ENCODE measurements around the gene PTPRH. TPM values are rescaled to one million over a fixed set of nuclear protein-coding genes. Genes with fewer than 3 reads are reported as not detected.
A peak's percentile ranks its signal among the peaks of the same experiment; 100 is the strongest.

Gene PTPRH
- total and polyA plus RNA-seq, 8 donors, result 5.1 to 15.3 (median 8.1) TPM

GRCh38 chr19:55160986-55161365, 48.3 kb downstream of the PTPRH start:
- intact Hi-C loops (cut with DNase I), result no loop called here
- TF ChIP-seq CTCF (IDR thresholded peaks at IDR 0.05), result no peak
- Histone ChIP-seq H3K9me3 (no peaks in the 10 kb centered on the region), H3K27me3 (peaks cover 0 to 15% (median 6%) of the 10 kb centered on the region in 4 donors), H3K4me1 (peaks cover 0 to 4% (median 0%) of the 10 kb centered on the region in 3 donors), H3K27ac (no peak overlapping the region), H3K4me3 (no peak overlapping the region), H3K36me3 (no peaks in the 10 kb centered on the region)
- FAIRE-seq (no peak), DNase-seq (peak in 1 of 6 donors; percentile 77), ATAC-seq (peak in 1 of 4 donors; percentile 5)
- 16 to 17% methylated on average over 25 to 32 of the region's 32 CpGs for WGBS, 2 donors

- Histone ChIP-seq H3K4me1 (peaks cover 0 to 4% (median 0%) of the 10 kb centered on the region in 3 donors), H3K9me3 (no peaks in the 10 kb centered on the region), H3K27ac (no peak overlapping the region), H3K27me3 (peaks cover 0 to 15% (median 6%) of the 10 kb centered on the region in 4 donors), H3K4me3 (no peak overlapping the region), H3K36me3 (no peaks in the 10 kb centered on the region)
- no peak for FAIRE-seq
- intact Hi-C loops (cut with DNase I), result no loop called here
- ATAC-seq, result peak; percentile 94 to 95 (median 94)
- WGBS, 2 donors, result 4 to 5% methylated on average over 25 to 33 of the region's 33 CpGs
- peak; percentile 78 to 96 (median 90) for DNase-seq
- TF ChIP-seq CTCF (IDR thresholded peaks at IDR 0.05), result peak; percentile 79 to 84 (median 82)
Observed at GRCh38 chr19:55160128-55160985, 48.9 kb downstream of the PTPRH start.

- Histone ChIP-seq H3K4me1 (peaks cover 0 to 4% (median 0%) of the 10 kb centered on the region in 3 donors), H3K27me3 (peaks cover 0 to 15% (median 6%) of the 10 kb centered on the region in 4 donors), H3K9me3 (no peaks in the 10 kb centered on the region), H3K4me3 (no peak overlapping the region), H3K27ac (no peak overlapping the region), H3K36me3 (no peaks in the 10 kb centered on the region)
- 54 to 66% methylated on average over 18 of the region's 18 CpGs for WGBS, 2 donors
- DNase-seq (no peak), FAIRE-seq (no peak), ATAC-seq (no peak)
- no peak for TF ChIP-seq CTCF (IDR thresholded peaks at IDR 0.05)
- intact Hi-C loops (cut with DNase I), result no loop called here
Observed at GRCh38 chr19:55158848-55159749, 50.2 kb downstream of the PTPRH start.

GRCh38 chr19:55158423-55158822, 50.9 kb downstream of the PTPRH start:
- no peaks in the 10 kb centered on the region for H3K36me3 ChIP-seq
- H3K27me3 ChIP-seq, result peaks cover 0 to 15% (median 6%) of the 10 kb centered on the region in 4 donors
- FAIRE-seq (no peak), ATAC-seq (no peak), DNase-seq (no peak)
- 47 to 63% methylated on average over 4 of the region's 4 CpGs for WGBS, 2 donors
- TF ChIP-seq CTCF (IDR thresholded peaks at IDR 0.05), result no peak
- peaks cover 0 to 4% (median 0%) of the 10 kb centered on the region in 3 donors for H3K4me1 ChIP-seq
- intact Hi-C loops (cut with DNase I), result no loop called here
- no peak overlapping the region for H3K27ac ChIP-seq
- H3K9me3 ChIP-seq, result no peaks in the 10 kb centered on the region
- H3K4me3 ChIP-seq, result no peak overlapping the region

Data from pancreas (tissue), 10 donors.